ENCODE data around the gene RPS10.
A peak's percentile ranks its signal among the peaks of the same experiment; 100 is the strongest.
"Not testable (repeated sequence)": the region's sequence is repeated elsewhere in the genome, so short reads cannot be mapped to it uniquely, and the experiment has no call there.

The RPS10 gene

DNA sequence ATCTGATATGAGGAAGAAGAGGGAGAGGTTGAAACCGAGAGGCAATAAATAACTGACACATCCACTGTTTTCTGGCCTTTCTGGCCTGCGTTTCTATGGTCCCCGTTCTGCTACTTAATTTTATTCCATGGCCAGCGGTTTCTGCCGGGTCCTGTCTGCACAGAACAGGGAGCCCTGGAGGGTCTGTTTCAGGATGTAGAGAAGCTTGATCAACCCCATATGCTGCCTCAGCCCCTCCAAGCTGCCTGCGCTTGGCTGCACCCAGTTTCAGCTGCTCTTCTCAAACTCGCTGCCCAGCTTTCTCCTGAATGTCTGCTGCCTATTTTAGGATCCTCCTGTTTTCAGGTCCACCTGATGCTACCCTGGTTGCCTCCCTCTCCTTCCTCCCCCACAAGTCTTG lies 21.5 kb upstream of the RPS10 start:
- DNase-seq: no peak

DNA sequence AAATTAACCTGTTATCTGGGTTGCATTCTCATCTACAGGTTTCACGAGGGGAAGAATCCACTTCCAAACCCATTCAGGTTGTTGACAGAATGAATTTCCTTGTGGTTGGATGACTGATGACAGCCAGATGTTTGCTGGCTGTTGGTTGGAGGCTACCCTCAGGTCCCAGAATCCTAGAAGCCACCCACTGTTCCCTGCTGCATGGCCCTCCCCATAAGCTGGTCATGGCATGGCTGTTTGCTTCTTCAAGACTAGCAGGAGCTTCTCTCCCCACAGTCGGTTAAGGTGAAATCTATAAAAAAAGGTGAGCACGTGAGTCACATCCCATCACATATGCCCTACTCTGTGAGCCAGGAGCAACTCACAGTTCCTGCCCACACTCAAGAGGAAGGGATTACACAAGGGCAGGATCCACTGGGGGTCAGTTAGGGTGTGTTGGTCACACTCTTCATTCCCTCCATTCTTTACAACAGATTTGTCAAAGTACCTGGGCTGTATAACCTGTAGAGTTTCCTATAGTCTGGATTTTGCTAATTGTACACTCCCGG lies 19.5 kb upstream of the RPS10 start:
- no peak for DNase-seq

DNA sequence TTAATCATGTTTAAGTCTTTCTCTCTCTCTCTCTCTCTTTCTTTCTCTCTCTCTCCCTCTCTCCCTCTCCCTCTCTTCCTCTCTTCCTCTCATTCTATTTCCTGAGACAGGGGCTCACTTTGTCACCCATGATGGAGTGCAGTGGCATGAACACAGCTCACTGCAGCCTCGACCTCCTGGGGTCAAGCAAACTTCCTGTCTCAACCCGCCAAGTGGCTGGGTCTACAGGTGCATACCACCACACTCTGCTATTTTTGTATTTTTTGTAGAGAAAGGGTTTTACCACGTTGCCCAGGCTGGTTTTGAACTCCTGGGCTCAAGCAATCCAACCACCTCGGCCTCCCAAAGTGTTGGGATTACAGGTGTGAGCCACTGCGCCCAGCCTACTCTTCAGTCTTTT lies 15.7 kb upstream of the RPS10 start:
- DNase-seq: no peak

- DNase-seq: no peak
These were observed 13.6 kb upstream of the RPS10 start for GRCh38 chr6:34439442-34439841.

DNA sequence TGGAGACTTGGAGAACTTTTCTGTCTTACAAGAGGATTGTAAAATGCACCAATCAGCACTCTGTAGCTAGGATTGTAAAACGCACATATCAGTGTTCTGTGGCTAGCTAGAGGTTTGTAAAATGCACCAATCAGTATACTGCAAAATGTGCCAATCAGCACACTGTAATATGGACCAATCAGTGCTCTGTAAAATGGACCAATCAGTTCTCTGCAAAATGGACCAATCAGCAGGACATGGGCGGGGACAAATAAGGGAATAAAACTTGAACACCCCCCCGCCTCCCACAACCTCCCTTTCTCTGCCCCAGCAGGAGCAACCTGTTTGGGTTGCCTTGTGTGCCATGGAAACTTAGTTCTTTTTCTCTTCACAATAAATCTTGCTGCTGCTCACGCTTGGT lies 12.8 kb upstream of the RPS10 start:
- no peak for DNase-seq

- DNase-seq: no peak
These were observed 11.7 kb upstream of the RPS10 start for GRCh38 chr6:34437644-34437970.

DNA sequence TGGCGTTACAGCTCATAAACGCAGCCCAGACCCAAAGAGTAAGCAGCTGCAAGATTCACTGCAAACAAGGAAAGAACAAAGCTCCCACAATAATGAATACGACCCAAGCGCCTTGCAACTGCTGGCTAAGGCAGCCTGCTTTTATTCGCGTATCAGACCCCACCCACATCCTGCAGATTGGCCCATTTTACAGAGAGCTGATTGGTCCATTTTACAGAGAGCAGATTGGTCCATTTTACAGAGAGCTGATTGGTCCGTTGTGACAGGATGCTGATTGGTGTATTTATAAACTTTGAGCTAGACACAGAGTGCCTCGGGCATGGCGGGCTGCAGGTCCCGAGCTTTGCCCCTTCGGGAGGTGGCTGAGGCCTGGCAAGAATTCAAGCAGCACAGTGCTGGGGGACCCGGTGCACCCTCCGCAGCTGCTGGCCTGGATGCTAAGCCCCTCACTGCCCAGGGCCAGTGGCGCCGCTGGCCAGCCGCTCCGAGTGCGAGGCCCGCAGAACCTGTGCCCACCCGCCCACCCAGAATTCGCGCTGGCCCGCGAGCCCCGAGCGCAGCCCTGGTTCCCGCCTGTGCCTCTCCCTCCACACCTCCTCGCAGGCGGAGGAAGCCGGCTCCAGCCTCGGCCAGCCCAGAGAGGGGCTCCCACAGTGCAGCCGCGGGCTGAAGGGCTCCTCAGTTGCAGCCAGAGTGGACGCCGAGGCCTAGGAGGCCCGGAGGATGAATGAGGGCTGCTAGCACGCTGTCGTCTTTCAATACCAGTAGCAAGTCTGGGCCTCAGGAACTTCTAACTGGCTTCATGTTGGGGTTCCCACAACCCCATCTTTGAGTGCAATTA lies 11.2 kb upstream of the RPS10 start:
- no peak for DNase-seq

GRCh38 chr6:34435916-34436315 lies 10.0 kb upstream of the RPS10 start:
- no peak for DNase-seq

DNA sequence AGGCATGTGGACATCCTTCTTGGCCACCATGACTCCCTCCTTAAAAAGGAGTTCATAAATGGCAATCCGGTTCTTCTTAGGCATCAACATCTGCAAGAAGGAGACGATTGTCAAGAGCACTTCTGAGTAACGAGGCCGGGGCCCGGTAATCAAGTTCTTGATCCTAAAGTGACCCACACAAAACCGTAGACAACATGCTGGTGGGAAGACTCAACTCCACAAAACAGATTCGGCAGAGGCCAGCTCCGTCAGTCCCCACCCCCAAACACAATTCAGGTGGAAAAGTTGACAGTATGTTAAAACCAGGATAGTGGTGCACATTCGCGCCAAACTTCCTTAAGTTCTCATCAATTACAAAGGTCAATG lies 754 bp downstream of the RPS10 start:
- DNase-seq: no peak

GRCh38 chr6:34424200-34425131 lies 1.4 kb downstream of the RPS10 start:
- no peak for DNase-seq

GRCh38 chr6:34423254-34423653 lies 2.6 kb downstream of the RPS10 start:
- DNase-seq: no peak

GRCh38 chr6:34418367-34418766 lies 7.5 kb downstream of the RPS10 start:
- DNase-seq: no peak

- no peak for DNase-seq
These were observed 8.9 kb downstream of the RPS10 start for GRCh38 chr6:34416877-34417371.

- DNase-seq: peak; percentile 57
These were observed 10.6 kb downstream of the RPS10 start for GRCh38 chr6:34414999-34415858.

DNA sequence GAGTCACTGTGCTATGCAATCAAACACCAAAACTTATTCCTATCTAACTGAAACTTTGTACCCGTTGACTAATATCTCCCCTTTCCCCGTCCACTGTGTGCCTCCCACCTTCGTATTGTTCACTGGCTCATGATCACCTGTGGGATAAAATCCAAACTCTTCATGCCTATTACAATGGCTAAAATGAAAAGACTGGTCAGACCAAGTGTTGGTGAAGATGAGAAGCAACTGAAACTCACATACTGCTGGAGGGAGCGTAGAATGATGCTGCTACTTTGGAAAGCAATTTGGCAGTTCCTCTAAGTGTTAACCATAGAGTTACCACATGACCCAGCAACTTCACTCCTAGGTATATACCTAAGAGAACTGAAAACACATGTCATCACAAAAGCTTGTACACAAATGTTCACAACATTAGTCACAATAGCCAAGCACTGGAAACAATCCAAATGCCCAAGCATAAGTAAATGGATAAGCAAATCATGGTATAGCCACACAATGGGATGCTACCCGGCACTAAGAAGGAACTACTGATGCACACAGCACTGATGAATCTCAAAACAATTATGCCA lies 13.1 kb downstream of the RPS10 start:
- DNase-seq: no peak

- DNase-seq: no peak
These were observed 13.9 kb downstream of the RPS10 start for GRCh38 chr6:34412016-34412415.

DNA sequence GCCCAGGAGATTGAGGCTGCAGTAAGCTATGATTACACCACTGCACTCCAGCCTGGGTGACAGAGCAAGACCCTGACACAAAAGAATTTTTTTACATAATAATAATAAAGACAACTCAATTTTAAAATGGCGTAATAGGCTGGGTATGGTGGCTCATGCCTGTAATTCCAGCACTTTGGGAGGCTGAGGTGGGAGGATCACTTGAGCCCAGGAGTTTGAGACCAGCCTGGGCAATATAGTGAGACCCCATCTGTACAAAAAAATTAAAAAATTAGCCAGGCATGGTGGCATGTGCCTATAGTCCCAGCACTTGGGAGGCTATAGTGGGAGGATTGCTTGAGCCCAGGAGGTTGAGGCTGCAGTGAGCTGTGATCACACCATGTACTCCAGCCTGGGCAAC lies 18.0 kb downstream of the RPS10 start:
- not testable (repeated sequence) for DNase-seq

DNA sequence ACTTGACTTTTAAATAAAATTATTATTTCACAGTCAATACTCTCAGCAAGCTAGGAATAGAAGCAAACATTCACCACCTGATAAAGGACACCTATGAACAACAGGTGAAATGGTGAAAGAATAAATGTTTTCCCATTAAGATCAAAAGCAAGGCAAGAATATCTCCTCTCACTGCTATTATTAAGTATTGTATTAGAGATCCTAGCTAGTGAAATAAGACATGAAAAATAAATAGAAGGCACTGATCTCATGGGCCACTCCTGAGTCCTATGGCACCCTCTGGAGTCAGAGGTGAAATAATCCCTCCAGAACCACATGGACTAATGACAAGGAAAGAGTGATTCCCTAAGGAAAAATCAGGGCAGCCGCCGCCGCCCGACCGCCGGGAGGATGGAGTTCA lies 29.4 kb downstream of the RPS10 start:
- DNase-seq: no peak

- no peak for DNase-seq
These were observed 31.9 kb downstream of the RPS10 start for GRCh38 chr6:34393966-34394305.

DNA sequence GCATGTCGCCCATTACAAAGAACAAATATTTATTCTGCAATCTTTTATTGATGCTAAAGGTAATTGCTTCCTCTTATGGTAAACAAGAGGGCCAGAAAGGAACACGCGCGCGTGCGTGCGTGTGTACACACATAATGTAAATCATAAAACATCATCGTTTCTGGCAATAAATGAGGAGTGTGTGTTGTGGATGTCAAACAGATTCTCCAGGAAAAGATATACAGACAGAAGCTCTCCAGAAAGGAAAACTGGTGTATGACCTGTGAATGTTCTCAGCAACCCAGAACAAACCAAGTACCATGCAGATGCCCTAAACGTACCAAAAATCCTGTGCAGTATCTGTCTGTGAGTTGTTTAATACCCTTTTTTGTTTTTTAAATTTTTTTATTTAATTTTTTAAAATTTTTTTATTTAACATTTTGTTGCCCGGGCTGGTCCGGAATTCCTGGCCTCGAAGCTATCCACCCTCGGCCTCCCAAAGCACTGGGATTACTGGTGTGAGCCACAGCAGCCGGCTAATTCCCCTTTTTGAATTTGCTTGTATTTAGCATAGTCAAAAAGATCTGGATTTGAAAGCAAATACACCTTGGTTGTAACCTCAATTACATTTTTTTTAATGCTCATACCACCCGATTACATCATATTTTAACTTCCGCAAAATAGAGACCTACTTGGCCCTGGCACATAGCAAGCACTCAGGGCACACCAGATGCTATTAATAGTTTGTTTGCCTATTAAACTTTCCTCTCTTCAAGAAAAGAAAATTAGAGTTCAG lies 32.5 kb downstream of the RPS10 start:
- DNase-seq: peak; percentile 54

DNA sequence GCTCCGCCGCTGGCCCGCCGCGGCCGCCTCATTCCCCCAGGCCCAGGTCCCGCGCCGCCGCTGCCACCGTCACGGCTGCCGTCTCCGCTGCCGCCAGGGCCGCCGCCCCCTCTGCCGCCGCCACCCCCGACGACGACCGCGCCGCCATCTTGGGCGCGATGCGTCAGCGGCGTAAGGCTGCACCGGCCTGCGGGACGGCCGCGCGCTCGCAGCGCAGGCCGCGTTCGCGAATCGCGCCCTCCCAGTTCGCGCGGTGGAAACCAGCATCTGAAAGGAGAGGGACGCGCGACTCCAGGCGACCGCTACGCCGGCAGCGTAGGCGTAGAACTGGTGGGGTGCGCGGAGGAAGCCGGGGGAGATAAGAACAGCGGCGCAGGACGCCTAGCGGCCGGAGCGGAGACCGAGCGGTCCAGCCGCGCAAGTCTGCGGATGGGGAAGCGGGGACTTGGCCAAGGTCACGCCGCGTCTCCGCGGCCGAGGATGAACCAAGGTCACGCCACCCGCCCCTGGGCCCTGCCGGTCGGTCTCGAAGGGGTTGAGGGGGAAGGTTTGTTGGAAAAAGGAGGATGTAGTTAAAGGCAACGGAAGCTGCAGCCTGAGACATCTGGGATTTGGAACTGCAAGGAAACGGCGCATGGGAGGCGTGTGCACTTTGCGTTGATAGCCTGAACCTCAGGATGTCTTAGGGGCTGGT lies 33.2 kb downstream of the RPS10 start, which contains the start of gene NUDT3:
Gene NUDT3 (minus strand): TSS at position 173 of the 694 bp plus-strand sequence. CDS start 307 bp downstream, outside the sequence.
- DNase-seq: peak; percentile 94

Measured in NCI-H1105 treated with DMSO at 0.1 percent for 48 hours (cell line).